ENCODE data around the gene CTAG2. TPM values are rescaled to one million over a fixed set of nuclear protein-coding genes. Genes with fewer than 3 reads are reported as not detected.
"Not testable (repeated sequence)": the region's sequence is repeated elsewhere in the genome, so short reads cannot be mapped to it uniquely, and the experiment has no call there.

The CTAG2 gene
- not detected for polyA plus RNA-seq

GRCh38 chrX:154653413-154653812 is at the start of gene CTAG2:
Gene CTAG2 (minus strand): TSS chrX:154653579. CDS start chrX:154653515, 64 bp downstream.
- H3K9me3 Mint-ChIP-seq; H3K36me3 Mint-ChIP-seq; H3K27me3 Mint-ChIP-seq (ENCODE audit: low read depth in 3 of 3); DNase-seq; H3K4me1 Mint-ChIP-seq; H3K4me3 Mint-ChIP-seq; H3K27ac Mint-ChIP-seq: not testable (repeated sequence)

- Mint-ChIP-seq H3K4me3 (no peak overlapping the region), H3K27me3 (ENCODE audit: low read depth in 3 of 3) (peaks cover 0 to 5% (median 2%) of the 10 kb centered on the region in 3 donors), H3K36me3 (peaks cover 0 to 21% (median 9%) of the 10 kb centered on the region in 3 donors), H3K9me3 (no peaks in the 10 kb centered on the region), H3K27ac (peak overlapping the region in 4 of 6 donors; percentile 5 to 40 (median 32)), H3K4me1 (peaks cover 21 to 46% of the 10 kb centered on the region in 2 donors)
- no peak for DNase-seq
These were observed 45.4 kb upstream of the CTAG2 start for GRCh38 chrX:154698630-154699248.

GRCh38 chrX:154696676-154697045 is 43.3 kb upstream of the CTAG2 start:
- peaks cover 20 to 39% of the 10 kb centered on the region in 2 donors for H3K4me1 Mint-ChIP-seq
- H3K27ac Mint-ChIP-seq: peak overlapping the region in 2 of 6 donors; percentile 11 to 73
- H3K9me3 Mint-ChIP-seq: no peaks in the 10 kb centered on the region
- no peak overlapping the region for H3K4me3 Mint-ChIP-seq
- peaks cover under 1 to 18% (median 12%) of the 10 kb centered on the region in 3 donors for H3K36me3 Mint-ChIP-seq
- DNase-seq: no peak
- H3K27me3 Mint-ChIP-seq (ENCODE audit: low read depth in 3 of 3): peaks cover 0 to 5% (median 2%) of the 10 kb centered on the region in 3 donors

GRCh38 chrX:154695911-154696675 is 42.7 kb upstream of the CTAG2 start:
- H3K4me1 Mint-ChIP-seq: peaks cover 16 to 33% of the 10 kb centered on the region in 2 donors

GRCh38 chrX:154693394-154693793 is 40.0 kb upstream of the CTAG2 start:
- H3K9me3 Mint-ChIP-seq: no peaks in the 10 kb centered on the region
- no peak for DNase-seq
- H3K4me3 Mint-ChIP-seq: no peak overlapping the region
- peaks cover 2 to 8% (median 4%) of the 10 kb centered on the region in 3 donors for H3K36me3 Mint-ChIP-seq
- H3K4me1 Mint-ChIP-seq: peaks cover 2 to 12% of the 10 kb centered on the region in 2 donors
- H3K27ac Mint-ChIP-seq: peak overlapping the region in 1 of 6 donors; percentile 28
- peaks cover 0 to 4% (median 2%) of the 10 kb centered on the region in 3 donors for H3K27me3 Mint-ChIP-seq (ENCODE audit: low read depth in 3 of 3)

More at GRCh38 chrX:154695911-154696675, 42.7 kb upstream of the CTAG2 start:
- Mint-ChIP-seq H3K27me3 (ENCODE audit: low read depth in 3 of 3) (peaks cover 0 to 3% (median 2%) of the 10 kb centered on the region in 3 donors), H3K9me3 (no peaks in the 10 kb centered on the region), H3K27ac (peak overlapping the region in 5 of 6 donors; percentile 6 to 84 (median 27)), H3K4me3 (no peak overlapping the region), H3K36me3 (peaks cover 2 to 18% (median 13%) of the 10 kb centered on the region in 3 donors)
- no peak for DNase-seq

DNA sequence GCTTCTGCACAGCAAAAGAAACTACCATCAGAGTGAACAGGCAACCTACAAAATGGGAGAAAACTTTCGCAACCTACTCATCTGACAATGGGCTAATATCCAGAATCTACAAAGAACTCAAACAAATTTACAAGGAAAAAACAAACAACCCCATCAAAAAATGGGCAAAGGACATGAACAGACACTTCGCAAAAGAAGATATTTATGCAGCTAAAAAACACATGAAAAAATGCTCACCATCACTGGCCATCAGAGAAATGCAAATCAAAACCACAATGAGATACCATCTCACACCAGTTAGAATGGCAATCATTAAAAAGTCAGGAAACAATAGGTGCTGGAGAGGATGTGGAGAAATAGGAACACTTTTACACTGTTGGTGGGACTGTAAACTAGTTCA is 37.1 kb upstream of the CTAG2 start:
- not testable (repeated sequence) for H3K4me3 Mint-ChIP-seq; H3K27ac Mint-ChIP-seq; DNase-seq; H3K27me3 Mint-ChIP-seq (ENCODE audit: low read depth in 3 of 3); H3K9me3 Mint-ChIP-seq
- Mint-ChIP-seq H3K36me3 (peaks cover 4 to 12% (median 9%) of the 10 kb centered on the region in 3 donors), H3K4me1 (peaks cover 9 to 11% of the 10 kb centered on the region in 2 donors)

- not testable (repeated sequence) for H3K36me3 Mint-ChIP-seq, H3K27ac Mint-ChIP-seq, H3K4me3 Mint-ChIP-seq, H3K4me1 Mint-ChIP-seq, DNase-seq
- Mint-ChIP-seq H3K9me3 (peaks cover 4 to 33% (median 22%) of the 10 kb centered on the region in 6 donors), H3K27me3 (ENCODE audit: low read depth in 3 of 3) (peaks cover 4 to 32% (median 5%) of the 10 kb centered on the region in 3 donors)
These were observed 18.7 kb upstream of the CTAG2 start for GRCh38 chrX:154672084-154672483.

- not testable (repeated sequence) for H3K27ac Mint-ChIP-seq, H3K4me1 Mint-ChIP-seq, DNase-seq, H3K36me3 Mint-ChIP-seq, H3K4me3 Mint-ChIP-seq
- Mint-ChIP-seq H3K9me3 (peaks cover 4 to 33% (median 22%) of the 10 kb centered on the region in 6 donors), H3K27me3 (ENCODE audit: low read depth in 3 of 3) (peaks cover 4 to 32% (median 5%) of the 10 kb centered on the region in 3 donors)
These were observed 17.5 kb upstream of the CTAG2 start for GRCh38 chrX:154670848-154671247.

GRCh38 chrX:154661899-154662298 is 8.5 kb upstream of the CTAG2 start:
- no peak overlapping the region for H3K27ac Mint-ChIP-seq
- no peaks in the 10 kb centered on the region for H3K4me1 Mint-ChIP-seq
- H3K36me3 Mint-ChIP-seq: no peaks in the 10 kb centered on the region
- no peak overlapping the region for H3K4me3 Mint-ChIP-seq
- DNase-seq: no peak
- H3K27me3 Mint-ChIP-seq (ENCODE audit: low read depth in 3 of 3): peaks cover 0 to 2% (median 0%) of the 10 kb centered on the region in 3 donors
- H3K9me3 Mint-ChIP-seq: peaks cover 0 to 3% (median 0%) of the 10 kb centered on the region in 6 donors

GRCh38 chrX:154661170-154661569 is 7.8 kb upstream of the CTAG2 start:
- Mint-ChIP-seq H3K27me3 (ENCODE audit: low read depth in 3 of 3) (peaks cover 0 to 2% (median 0%) of the 10 kb centered on the region in 3 donors), H3K4me3 (no peak overlapping the region), H3K4me1 (no peaks in the 10 kb centered on the region), H3K36me3 (no peaks in the 10 kb centered on the region), H3K9me3 (peaks cover 0 to 3% (median 0%) of the 10 kb centered on the region in 6 donors), H3K27ac (no peak overlapping the region)
- DNase-seq: no peak

GRCh38 chrX:154660541-154660940 is 7.2 kb upstream of the CTAG2 start:
- H3K9me3 Mint-ChIP-seq: peaks cover 0 to under 1% (median 0%) of the 10 kb centered on the region in 6 donors
- DNase-seq: no peak
- no peaks in the 10 kb centered on the region for H3K36me3 Mint-ChIP-seq
- H3K27ac Mint-ChIP-seq: no peak overlapping the region
- H3K27me3 Mint-ChIP-seq (ENCODE audit: low read depth in 3 of 3): peaks cover 0 to 2% (median 0%) of the 10 kb centered on the region in 3 donors
- H3K4me3 Mint-ChIP-seq: no peak overlapping the region
- H3K4me1 Mint-ChIP-seq: no peaks in the 10 kb centered on the region

DNA sequence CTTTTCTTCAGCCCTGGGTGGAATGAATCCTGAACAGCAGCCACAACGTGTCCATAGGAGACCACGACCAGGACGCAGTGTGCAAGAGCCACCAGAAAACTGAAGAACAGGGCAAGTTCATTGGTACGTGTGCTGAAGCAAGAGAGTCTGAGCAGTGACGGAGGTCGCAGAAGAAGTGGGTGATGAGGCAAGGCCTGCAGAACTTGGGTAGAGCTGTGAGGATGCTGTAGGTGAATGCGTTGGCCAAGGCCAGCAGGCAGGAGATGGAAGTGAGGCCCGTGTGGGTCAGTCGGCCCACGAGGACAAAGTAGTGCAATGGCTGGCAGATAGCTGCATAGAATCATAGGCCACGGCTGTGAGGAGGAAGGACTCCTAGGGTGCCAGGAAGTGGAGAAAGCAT is 5.6 kb upstream of the CTAG2 start:
- Mint-ChIP-seq H3K4me1 (peaks cover 7 to 8% of the 10 kb centered on the region in 2 donors), H3K36me3 (no peaks in the 10 kb centered on the region), H3K27me3 (ENCODE audit: low read depth in 3 of 3) (peaks cover 0 to 2% (median 0%) of the 10 kb centered on the region in 3 donors), H3K4me3 (no peak overlapping the region), H3K9me3 (no peaks in the 10 kb centered on the region), H3K27ac (no peak overlapping the region)
- no peak for DNase-seq

DNA sequence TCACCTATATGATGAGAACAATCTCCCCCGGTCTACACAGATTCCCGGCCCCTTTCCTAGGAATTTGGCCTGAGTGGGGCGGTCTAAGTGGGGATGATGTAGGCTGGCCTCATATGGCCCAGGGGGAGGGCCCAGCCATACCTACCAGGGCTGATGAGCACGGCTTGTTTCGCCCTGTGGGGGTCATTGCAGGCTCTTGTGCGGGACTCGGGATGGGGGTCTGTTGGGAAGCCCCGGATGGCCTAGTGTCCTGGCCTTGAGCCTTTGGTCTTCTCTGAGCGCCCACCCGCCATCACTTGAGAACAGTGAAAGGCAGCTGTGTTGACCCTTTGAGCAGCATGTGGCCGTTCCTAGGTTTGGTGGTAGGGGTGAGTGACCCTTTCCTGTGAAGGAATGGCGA is 4.8 kb upstream of the CTAG2 start:
- DNase-seq: no peak
- Mint-ChIP-seq H3K4me1 (peaks cover 7 to 8% of the 10 kb centered on the region in 2 donors), H3K36me3 (no peaks in the 10 kb centered on the region), H3K27ac (no peak overlapping the region), H3K27me3 (ENCODE audit: low read depth in 3 of 3) (peaks cover 0 to 2% (median 0%) of the 10 kb centered on the region in 3 donors), H3K4me3 (no peak overlapping the region), H3K9me3 (no peaks in the 10 kb centered on the region)

- H3K27ac Mint-ChIP-seq: no peak overlapping the region
- DNase-seq: no peak
- peaks cover 0 to 2% (median 0%) of the 10 kb centered on the region in 3 donors for H3K27me3 Mint-ChIP-seq (ENCODE audit: low read depth in 3 of 3)
- no peaks in the 10 kb centered on the region for H3K36me3 Mint-ChIP-seq
- H3K4me3 Mint-ChIP-seq: no peak overlapping the region
- peaks cover 7 to 8% of the 10 kb centered on the region in 2 donors for H3K4me1 Mint-ChIP-seq
- H3K9me3 Mint-ChIP-seq: no peaks in the 10 kb centered on the region
These were observed 3.9 kb upstream of the CTAG2 start for GRCh38 chrX:154657226-154657805.

All from immature natural killer cell (primary cell).